Activated naive CD8-positive, alpha-beta T cell treated with anti-CD3 and anti-CD28 coated beads for 36 hours (primary cell): ENCODE data around the gene NKIRAS2. TPM values are rescaled to one million over a fixed set of nuclear protein-coding genes. Genes with fewer than 3 reads are reported as not detected.

Experiments used
- DNase-seq: peaks from one replicate; pipeline ENCODE4 v3.0.0; 2021
- H3K27ac Mint-ChIP-seq: one replicate; pipeline ENCODE4 v1.8.0; 2022; ENCODE audit warnings: mild to moderate bottlenecking, moderate library complexity, mixed read lengths
- H3K27me3 Mint-ChIP-seq: one replicate; pipeline ENCODE4 v1.8.0; 2022; ENCODE audit warnings: mild to moderate bottlenecking, mixed read lengths
- H3K36me3 Mint-ChIP-seq: one replicate; pipeline ENCODE4 v1.8.0; 2021; ENCODE audit warnings: mild to moderate bottlenecking, mixed read lengths
- H3K4me1 Mint-ChIP-seq: one replicate; pipeline ENCODE4 v1.8.0; 2021; ENCODE audit warnings: mixed read lengths
- H3K4me3 Mint-ChIP-seq: one replicate; pipeline ENCODE4 v1.8.0; 2022; ENCODE audit warnings: mild to moderate bottlenecking, moderate library complexity, mixed read lengths
- H3K9me3 Mint-ChIP-seq: one replicate; pipeline ENCODE4 v1.8.0; 2022; ENCODE audit warnings: mixed read lengths
- total RNA-seq, 2 experiments: library from RNA; stranded (reverse); gene quantifications; one replicate each; pipeline ENCODE4 v1.2.3, GENCODE V29; 2021

The NKIRAS2 gene
- total RNA-seq, 2 experiments from 2014 or later = 20.3 to 25.0 TPM

DNA sequence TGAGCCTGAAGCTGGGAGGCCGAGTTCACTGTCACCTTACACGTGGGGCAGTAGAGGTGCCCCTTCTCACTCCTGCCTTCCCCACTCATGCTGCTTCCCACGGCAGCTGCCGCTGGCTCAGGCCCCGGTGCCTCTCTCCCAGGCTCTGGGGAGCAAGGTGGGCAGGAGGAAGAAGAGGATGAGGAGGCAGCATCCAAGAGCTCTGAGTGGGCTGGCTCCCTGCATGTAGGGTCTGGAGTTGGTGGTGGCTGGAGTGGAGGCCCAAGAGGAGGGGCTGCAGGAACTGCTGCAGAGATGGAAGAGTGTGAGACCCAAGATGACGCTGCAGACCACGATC, 8.9 kb downstream of the NKIRAS2 start:
- H3K4me3 Mint-ChIP-seq = no peak overlapping the region
- DNase-seq = no peak
- no peaks in the 10 kb centered on the region for H3K27me3 Mint-ChIP-seq
- H3K27ac Mint-ChIP-seq = no peak overlapping the region
- peaks cover 10% of the 10 kb centered on the region for H3K4me1 Mint-ChIP-seq
- H3K9me3 Mint-ChIP-seq = no peaks in the 10 kb centered on the region
- peaks cover 3% of the 10 kb centered on the region for H3K36me3 Mint-ChIP-seq

DNA sequence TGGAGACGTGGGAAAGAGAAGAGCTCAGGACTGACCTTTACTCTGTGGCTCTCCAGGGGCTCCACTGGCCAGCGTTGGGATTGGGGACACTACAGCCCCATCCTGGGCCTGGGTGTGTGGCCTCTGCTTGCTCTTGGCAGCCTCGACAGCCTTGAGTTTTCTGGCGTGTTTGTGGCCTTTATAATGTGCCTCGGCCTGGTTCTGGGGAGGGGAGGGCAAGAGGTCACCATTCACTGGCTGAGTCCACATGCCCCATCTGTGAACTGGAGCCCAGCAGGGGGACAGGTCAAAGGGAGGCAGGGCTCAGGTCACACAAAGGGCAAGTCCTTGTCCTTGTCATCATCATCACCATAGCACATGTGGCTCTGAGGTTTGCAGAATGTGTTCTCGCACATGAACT, 11.7 kb downstream of the NKIRAS2 start:
- peaks cover 5% of the 10 kb centered on the region for H3K4me1 Mint-ChIP-seq
- DNase-seq = no peak
- H3K4me3 Mint-ChIP-seq = no peak overlapping the region
- no peaks in the 10 kb centered on the region for H3K36me3 Mint-ChIP-seq
- no peaks in the 10 kb centered on the region for H3K9me3 Mint-ChIP-seq
- H3K27me3 Mint-ChIP-seq = no peaks in the 10 kb centered on the region
- H3K27ac Mint-ChIP-seq = no peak overlapping the region

DNA sequence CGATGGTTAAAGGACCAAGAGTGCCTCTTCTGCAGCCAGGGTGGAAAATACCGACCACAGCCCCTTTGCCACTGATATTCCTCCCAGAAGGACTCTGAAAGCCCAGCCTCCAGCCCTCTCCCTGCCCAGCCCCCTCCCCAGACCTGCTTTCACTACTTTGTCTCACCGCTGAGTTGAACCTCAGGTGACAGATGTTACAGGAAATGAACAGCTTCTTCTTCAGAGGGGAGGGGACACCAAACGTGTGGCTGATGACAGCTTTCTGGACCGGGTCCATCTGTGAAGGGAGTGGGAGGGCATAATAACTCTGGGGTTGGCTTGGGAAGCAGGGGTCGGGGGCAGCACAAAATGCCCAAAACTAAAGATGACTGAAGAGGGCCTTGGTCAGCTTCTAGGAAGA, 14.2 kb downstream of the NKIRAS2 start:
- Mint-ChIP-seq H3K36me3 (no peaks in the 10 kb centered on the region), H3K9me3 (no peaks in the 10 kb centered on the region), H3K27me3 (peaks cover 10% of the 10 kb centered on the region), H3K4me1 (peaks cover 10% of the 10 kb centered on the region), H3K27ac (no peak overlapping the region), H3K4me3 (no peak overlapping the region)
- no peak for DNase-seq

DNA sequence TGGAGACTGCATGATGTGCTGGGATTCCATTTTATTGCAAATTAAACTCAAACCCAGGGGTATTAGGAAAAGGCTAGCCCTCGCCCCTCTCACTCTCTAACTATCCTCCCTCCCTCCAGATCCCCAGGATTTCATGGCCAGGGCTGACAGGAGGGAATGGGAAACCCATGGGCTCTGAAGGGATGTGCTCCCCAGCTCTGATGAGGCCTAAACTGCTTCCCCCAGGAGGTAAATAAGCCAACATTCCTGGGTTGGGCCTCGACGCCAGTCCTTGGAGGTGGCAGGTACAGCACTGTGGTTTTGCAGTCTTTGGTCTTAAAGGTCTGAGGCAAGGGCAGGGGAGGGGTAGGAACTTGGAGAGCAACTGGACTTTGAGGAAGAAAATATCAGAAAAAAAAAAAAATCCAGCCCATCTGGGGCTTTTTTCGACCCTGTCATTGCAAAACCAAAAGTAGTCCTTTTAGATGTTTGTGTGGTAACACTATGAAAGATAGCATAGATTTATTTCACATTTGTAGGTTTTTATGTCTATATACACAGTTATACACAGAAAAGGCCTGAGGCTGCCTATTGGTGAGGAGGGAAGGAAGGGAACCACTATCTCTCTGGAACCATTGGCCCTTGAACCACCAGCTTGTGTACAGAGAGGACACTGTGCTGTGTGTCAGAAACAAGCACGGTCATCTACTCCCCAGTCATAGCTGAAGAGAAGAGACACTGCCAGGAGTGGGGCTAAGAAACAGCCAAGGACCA, 18.5 kb downstream of the NKIRAS2 start:
- DNase-seq = no peak
- Mint-ChIP-seq H3K4me1 (peaks cover 10% of the 10 kb centered on the region), H3K9me3 (no peaks in the 10 kb centered on the region), H3K27me3 (peaks cover 15% of the 10 kb centered on the region), H3K27ac (no peak overlapping the region), H3K4me3 (no peak overlapping the region), H3K36me3 (no peaks in the 10 kb centered on the region)

DNA sequence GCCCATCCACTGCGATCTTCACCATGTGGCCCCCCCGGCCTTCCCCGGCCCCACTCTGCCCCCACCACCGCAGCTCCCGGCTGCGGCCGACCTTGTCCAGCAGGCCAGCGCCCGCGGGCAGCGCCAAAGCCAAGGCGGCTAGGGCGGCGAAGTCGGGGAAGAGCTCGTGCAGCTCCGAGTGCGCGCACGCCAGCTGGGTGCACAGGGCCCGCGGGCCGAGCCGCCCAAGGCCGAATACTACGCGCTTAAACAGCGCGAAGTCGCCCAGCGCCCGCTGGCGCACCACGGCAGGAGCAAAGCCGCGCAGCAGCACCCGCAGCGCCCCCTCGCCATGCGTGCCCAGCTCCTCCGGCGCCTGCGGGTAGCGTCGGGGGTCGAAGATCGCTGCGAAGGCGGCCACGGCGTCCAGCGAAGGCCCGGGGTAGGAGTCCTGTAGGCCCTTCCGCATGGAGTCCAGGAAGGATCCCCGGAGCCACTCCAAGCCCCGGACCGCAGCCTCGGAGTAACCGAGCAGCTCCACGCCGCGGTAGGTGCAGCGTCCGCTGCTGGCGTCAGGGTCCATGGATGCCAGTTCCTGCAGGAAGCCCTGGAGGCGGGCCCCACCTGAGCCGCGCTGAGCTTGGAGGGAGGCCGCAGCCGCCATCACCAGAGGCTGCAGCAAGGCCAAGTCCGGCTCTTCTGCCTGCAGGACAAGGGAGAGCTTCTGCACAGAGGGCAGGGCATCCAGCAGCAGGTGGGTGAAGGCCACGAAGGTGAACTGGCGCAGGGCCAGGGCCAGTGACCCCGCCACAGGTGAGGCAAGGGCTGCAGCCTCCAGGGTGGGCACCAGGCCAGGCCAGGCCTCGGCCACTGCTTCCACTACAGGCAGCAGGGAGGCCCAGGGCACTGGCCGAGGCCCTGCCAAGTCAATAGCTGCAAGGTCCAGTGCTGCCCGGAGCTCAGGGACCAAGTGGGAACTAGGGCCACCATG, 20.2 kb downstream of the NKIRAS2 start:
- no peak overlapping the region for H3K4me3 Mint-ChIP-seq
- H3K27ac Mint-ChIP-seq = no peak overlapping the region
- H3K27me3 Mint-ChIP-seq = peaks cover 15% of the 10 kb centered on the region
- no peaks in the 10 kb centered on the region for H3K36me3 Mint-ChIP-seq
- peaks cover 5% of the 10 kb centered on the region for H3K4me1 Mint-ChIP-seq
- DNase-seq = no peak
- H3K9me3 Mint-ChIP-seq = no peaks in the 10 kb centered on the region

DNA sequence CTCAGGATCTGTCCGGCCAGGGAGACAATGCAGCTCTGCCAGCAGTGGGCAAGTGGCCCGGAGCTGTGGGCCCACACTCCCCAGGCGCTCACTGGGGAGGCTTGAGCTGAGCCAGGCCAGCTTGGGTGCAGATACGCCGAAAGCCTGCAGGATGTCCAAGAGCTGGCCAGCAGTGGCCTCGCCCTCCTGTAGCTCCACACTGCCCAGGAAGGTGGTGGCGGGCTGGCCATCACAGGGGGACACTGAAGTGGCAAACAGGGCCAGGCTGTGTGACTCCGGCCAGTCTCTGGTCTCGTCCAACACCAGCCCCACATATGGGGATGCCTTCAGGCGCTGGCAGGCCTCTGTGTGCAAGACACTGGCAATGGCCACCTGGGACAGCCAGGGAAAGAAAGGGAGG, 20.9 kb downstream of the NKIRAS2 start:
- no peak overlapping the region for H3K4me3 Mint-ChIP-seq
- no peaks in the 10 kb centered on the region for H3K9me3 Mint-ChIP-seq
- no peak for DNase-seq
- no peak overlapping the region for H3K27ac Mint-ChIP-seq
- H3K4me1 Mint-ChIP-seq = peaks cover 5% of the 10 kb centered on the region
- peaks cover 15% of the 10 kb centered on the region for H3K27me3 Mint-ChIP-seq
- H3K36me3 Mint-ChIP-seq = no peaks in the 10 kb centered on the region

DNA sequence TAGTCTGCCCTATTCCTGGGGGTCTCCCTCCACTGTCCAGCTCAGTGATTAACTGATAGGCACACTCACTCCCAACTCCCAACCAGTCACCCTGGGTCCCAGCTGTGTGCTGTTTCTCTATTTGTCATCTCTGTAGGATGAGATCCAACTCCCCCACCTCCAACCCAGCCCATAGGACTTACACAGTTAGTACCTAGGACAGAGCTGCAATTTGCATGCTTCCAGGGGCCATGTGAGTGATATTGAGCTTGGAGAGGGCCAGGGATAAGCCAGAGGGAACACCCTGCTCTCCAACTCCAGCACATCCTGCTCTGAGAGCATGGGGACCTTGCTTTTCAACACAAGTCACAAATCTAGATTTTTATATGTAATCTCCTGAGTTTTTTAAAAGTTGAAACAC, 21.7 kb downstream of the NKIRAS2 start:
- Mint-ChIP-seq H3K4me3 (no peak overlapping the region), H3K27me3 (peaks cover 15% of the 10 kb centered on the region), H3K27ac (peak overlapping the region; percentile 17), H3K9me3 (no peaks in the 10 kb centered on the region), H3K36me3 (no peaks in the 10 kb centered on the region), H3K4me1 (peaks cover 5% of the 10 kb centered on the region)
- DNase-seq = no peak

DNA sequence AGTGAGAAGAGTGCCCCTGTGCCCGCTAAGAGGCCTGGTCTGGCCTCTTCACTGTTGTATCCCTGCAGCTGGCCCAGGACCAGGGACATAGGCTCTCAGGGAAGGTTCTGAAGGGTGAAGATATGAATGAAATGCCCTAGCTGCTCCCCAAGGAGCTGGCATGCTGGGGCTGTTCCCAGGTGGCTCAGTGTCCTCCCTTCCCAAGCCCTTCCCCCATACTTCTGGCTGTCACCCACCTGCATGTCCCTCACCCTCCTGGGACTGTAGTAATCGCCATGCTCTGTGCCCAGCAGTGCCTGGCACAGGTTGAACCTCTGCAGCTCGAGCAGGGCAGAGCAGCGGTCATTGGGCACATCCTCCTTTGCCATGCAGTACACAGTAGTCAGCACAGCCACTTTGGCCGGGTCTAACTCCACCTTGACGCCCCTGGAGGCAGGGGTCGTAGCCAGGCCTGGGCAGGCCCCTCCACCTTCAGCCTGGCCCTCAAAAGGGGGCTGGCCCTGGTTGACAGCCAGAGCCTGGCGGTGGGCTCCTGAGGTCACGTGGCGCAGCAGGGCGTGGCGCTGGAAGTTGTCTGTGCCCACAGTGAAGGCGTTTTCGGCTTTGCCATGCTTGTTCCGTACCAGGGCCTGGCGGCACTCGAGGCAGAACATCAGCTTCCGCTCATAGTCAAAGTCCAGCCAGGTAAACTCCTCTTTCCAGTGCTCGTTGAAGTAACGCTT, 22.9 kb downstream of the NKIRAS2 start:
- Mint-ChIP-seq H3K27ac (no peak overlapping the region), H3K36me3 (no peaks in the 10 kb centered on the region), H3K27me3 (peaks cover 11% of the 10 kb centered on the region), H3K4me3 (no peak overlapping the region), H3K9me3 (no peaks in the 10 kb centered on the region), H3K4me1 (peaks cover 5% of the 10 kb centered on the region)
- DNase-seq = no peak

DNA sequence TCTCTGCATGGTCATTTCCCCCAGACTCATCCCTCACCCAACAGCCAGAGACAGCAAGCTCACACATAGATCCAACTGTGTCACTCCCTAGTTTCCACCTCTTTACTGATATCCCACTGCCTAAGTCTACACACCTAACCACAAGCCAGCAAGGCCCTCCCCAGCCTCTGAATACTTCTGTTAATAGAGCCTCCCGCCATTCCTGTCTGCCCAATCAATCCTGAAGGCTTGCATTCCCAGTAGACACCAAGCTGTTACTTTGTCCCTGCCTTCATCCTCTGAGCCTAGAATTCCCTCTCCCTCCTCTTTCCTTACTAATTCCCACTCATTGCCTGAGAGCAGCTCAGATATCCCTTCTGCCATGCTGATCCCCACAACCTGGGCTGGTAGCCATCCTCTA, 25.8 kb downstream of the NKIRAS2 start:
- H3K27me3 Mint-ChIP-seq = peaks cover 9% of the 10 kb centered on the region
- H3K9me3 Mint-ChIP-seq = no peaks in the 10 kb centered on the region
- no peak for DNase-seq
- H3K4me3 Mint-ChIP-seq = no peak overlapping the region
- H3K27ac Mint-ChIP-seq = no peak overlapping the region
- no peaks in the 10 kb centered on the region for H3K36me3 Mint-ChIP-seq
- H3K4me1 Mint-ChIP-seq = peaks cover 3% of the 10 kb centered on the region

DNA sequence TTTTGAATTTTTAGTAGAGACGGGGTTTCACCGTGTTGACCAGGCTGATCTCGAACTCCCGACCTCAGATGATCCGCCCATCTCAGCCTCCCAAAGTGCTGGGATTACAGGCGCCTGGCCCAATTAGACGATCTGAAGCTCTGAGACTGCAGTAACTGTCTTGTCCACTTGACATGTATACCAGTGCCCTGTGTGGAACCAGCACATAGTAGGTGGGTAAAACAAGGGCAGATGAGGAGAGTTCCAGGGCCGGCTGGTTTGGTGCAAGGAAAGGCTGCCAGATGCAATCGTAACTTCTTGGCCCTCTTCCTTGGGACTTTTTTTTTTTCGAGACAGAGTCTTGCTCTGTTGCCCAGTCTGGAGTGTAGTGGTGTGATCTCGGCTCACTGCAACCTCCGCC, 27.5 kb downstream of the NKIRAS2 start:
- H3K36me3 Mint-ChIP-seq = no peaks in the 10 kb centered on the region
- H3K4me3 Mint-ChIP-seq = no peak overlapping the region
- peaks cover 4% of the 10 kb centered on the region for H3K4me1 Mint-ChIP-seq
- no peak overlapping the region for H3K27ac Mint-ChIP-seq
- no peak for DNase-seq
- H3K9me3 Mint-ChIP-seq = no peaks in the 10 kb centered on the region
- peaks cover 23% of the 10 kb centered on the region for H3K27me3 Mint-ChIP-seq

DNA sequence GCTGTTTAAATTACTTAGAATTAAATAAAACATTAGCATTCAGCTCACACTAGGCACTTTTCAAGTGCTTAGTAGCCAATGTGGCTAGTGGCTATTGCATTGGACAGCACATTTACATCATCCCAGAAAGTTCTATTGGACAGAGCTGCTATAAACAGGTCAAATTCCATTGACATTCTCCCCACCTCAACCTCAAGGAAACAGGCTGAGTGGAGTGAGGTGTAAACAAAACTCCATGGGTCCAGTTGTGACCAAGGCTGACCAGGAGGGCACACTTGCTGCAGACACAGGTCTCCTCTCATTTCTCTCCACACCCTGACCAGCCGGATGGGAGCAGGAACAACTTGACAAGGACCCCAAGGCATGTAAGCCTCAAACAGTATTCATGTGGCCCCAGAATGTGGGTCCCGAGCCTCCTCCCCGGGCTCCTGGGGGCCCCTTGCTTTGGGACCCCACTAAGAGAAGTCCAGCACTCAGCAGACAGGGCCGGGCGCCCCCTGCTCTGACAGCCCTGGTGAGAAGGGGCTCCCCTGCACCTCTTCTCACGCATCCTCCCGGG, 30.0 kb downstream of the NKIRAS2 start:
- H3K27me3 Mint-ChIP-seq = peaks cover 39% of the 10 kb centered on the region
- no peak for DNase-seq
- H3K9me3 Mint-ChIP-seq = no peaks in the 10 kb centered on the region
- H3K36me3 Mint-ChIP-seq = no peaks in the 10 kb centered on the region
- peak overlapping the region; percentile 64 for H3K4me3 Mint-ChIP-seq
- H3K27ac Mint-ChIP-seq = no peak overlapping the region
- H3K4me1 Mint-ChIP-seq = peaks cover 4% of the 10 kb centered on the region

DNA sequence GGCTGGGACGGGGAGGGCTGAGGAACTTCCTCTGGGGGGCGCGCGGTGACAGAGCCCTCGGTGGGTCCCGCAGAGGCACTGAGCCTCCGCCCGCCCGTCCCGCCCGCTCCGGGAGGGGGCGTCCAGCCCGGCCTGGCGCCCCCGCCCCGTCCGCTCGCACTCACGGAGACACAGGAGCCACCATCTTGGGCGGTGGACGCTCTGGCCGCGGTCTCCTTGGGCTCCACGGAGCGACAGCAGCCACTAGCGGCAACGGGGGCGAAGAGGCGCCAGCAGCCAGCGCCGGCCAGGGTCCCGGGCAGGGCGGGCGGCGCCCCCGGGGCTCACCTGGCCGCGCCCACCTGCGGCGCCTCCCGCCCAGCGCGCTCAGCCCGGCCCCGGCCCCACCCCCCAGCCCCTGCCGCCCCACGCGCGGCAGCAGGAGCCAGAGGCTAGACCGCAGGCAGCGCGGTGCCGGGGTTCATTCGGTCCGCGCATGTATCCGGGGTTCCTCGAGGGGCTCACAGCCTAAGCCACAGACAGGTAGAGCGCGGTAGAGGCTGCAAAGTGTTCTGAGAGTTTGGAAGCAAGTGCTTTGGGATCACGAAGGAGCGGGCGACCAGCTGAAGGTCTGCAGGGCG, 30.6 kb downstream of the NKIRAS2 start, which contains the start of gene C17orf113:
TSS of gene C17orf113 (minus strand) at position 209 of the 620 bp plus-strand sequence. CDS start 7,225 bp downstream, outside the sequence.
- Mint-ChIP-seq H3K27ac (no peak within 1 kb of the TSS), H3K27me3 (peaks cover 43% of the 10 kb centered on the region), H3K4me3 (peak within 1 kb of the TSS; percentile 65)

DNA sequence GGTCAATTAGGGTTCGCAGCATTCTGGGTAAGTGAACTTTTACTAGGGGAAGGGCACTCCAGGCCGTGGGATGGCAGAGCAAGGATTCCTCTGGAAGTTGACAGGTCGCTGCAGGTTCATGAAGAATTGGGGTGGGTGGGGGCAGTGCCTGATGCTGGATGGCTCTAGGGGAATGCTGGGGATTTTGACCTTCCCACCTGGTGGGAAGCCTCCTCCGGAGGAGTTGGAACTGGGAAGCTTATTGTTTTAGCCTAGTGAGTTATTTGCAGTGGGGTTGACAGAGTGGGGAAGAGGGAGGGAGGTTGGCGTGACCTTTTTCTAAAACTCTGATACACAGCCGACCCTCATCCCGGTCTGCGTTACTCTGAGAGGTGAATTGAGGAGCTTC, 31.1 kb downstream of the NKIRAS2 start:
- peak overlapping the region; percentile 65 for H3K4me3 Mint-ChIP-seq

More for the DNA sequence above, 30.6 kb downstream of the NKIRAS2 start, which contains the start of gene C17orf113:
- Mint-ChIP-seq H3K4me1 (peaks cover 4% of the 10 kb centered on the region), H3K36me3 (no peaks in the 10 kb centered on the region), H3K9me3 (no peaks in the 10 kb centered on the region)
- DNase-seq = peak; percentile 64

DNA sequence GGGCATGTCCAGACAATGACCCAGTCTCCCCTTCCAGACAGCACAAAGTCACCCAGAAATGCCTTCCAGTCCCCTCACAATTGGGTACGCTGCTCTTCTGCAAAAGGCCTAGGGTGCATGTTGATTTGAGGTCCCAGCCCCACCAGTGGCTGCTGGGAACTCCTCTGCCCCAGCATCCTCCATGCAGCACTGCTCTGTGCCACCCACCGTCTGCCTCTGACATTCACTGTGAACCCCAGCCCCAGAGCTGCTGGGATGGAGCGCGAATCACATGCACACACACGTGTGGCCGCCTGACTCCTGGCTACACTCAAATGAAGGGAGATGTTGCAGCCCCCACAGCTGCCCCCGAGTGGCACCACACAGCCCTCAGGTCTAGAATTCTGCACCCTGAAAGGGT, 31.8 kb downstream of the NKIRAS2 start:
- H3K27ac Mint-ChIP-seq = no peak overlapping the region
- H3K4me3 Mint-ChIP-seq = no peak overlapping the region
- no peaks in the 10 kb centered on the region for H3K36me3 Mint-ChIP-seq
- no peaks in the 10 kb centered on the region for H3K9me3 Mint-ChIP-seq
- DNase-seq = no peak
- peaks cover 46% of the 10 kb centered on the region for H3K27me3 Mint-ChIP-seq
- H3K4me1 Mint-ChIP-seq = peaks cover 4% of the 10 kb centered on the region

More for the DNA sequence above, 31.1 kb downstream of the NKIRAS2 start:
- Mint-ChIP-seq H3K4me1 (peaks cover 4% of the 10 kb centered on the region), H3K36me3 (no peaks in the 10 kb centered on the region), H3K27me3 (peaks cover 46% of the 10 kb centered on the region), H3K9me3 (no peaks in the 10 kb centered on the region), H3K27ac (no peak overlapping the region)
- no peak for DNase-seq
